K562 (cell line): ENCODE results near the gene EEFSEC. TPM values are rescaled to one million over a fixed set of nuclear protein-coding genes. Genes with fewer than 3 reads are reported as not detected.

Source experiments
- ATAC-seq: fragments of 200-7000 bp; cut with Tn5 transposase; 3 replicates; pipeline ENCODE4 v1.9.1; 2020; ENCODE audit warnings: moderate library complexity
- BruUV-seq: library from RNA; stranded (reverse); fragments of 400-500 nt; replicated peaks from 2 replicates; lab custom pipeline; 2021; lab: Mats Ljungman, UMichigan
- CTCF ChIA-PET: fragments of 300-600 bp; formaldehyde crosslinking; extraction: SDS; loops from one replicate; lab custom pipeline; 2021; ENCODE audit warnings: low intra/inter-chr PET ratio; lab: Yijun Ruan, JAX
- POLR2A ChIA-PET: fragments of 300-600, 350-650 bp; sonication (Branson Sonifier 250); formaldehyde crosslinking; extraction: SDS; loops from one replicate; lab custom pipeline; 2021; ENCODE audit warnings: antibody characterized with exemption, inconsistent platforms; lab: Yijun Ruan, JAX
- DNase-seq, 4 experiments: peaks; one replicate each; pipeline versions ENCODE4 v3.0.0 to v3.0.0-alpha.2; 2011 to 2018; ENCODE audit warnings: low spot score in 3 of 4, mixed read lengths in 3 of 4; ENCODE audit errors: extremely low read depth in 1 of 4
- FAIRE-seq: peaks from 2 replicates; lab custom pipeline; 2011; peaks lifted over from hg19 to GRCh38; lab: Jason Lieb, UNC
- H2AFZ ChIP-seq: 2 replicates; pipeline ENCODE4 v1.6.0; 2011; ENCODE audit warnings: low read depth, low read length, control low read depth, inconsistent platforms
- H3K27ac ChIP-seq: fragments of 200-600 bp; 3 replicates; pipeline ENCODE4 v1.8.0; 2011; ENCODE audit warnings: low read depth, mild to moderate bottlenecking, control low read depth, inconsistent platforms, low read length, moderate library complexity, mixed read lengths; ENCODE audit errors: extremely low read depth
- H3K27me3 ChIP-seq, 2 experiments: fragments of 300-600 bp in 1 of 2; 2 replicates in 1 of 2; 3 replicates in 1 of 2; pipeline versions ENCODE4 v1.6.0 to v1.8.0; 2011; ENCODE audit warnings: inconsistent platforms in 2 of 2, low read length in 2 of 2, mild to moderate bottlenecking in 1 of 2, mixed read lengths in 1 of 2, moderate library complexity in 1 of 2; ENCODE audit not compliant: control insufficient read depth in 2 of 2, insufficient read depth in 2 of 2
- H3K36me3 ChIP-seq: fragments of 300-600 bp; 3 replicates; pipeline ENCODE4 v1.8.0; 2011; ENCODE audit warnings: mild to moderate bottlenecking, low read length, inconsistent platforms; ENCODE audit not compliant: control insufficient read depth, insufficient read depth
- H3K4me1 ChIP-seq, 2 experiments: fragments of 200-600 bp in 1 of 2; replicated peaks in 1 of 2; 2 replicates in 1 of 2; 3 replicates in 1 of 2; pipeline versions ENCODE4 v1.5.1 to v1.8.0; 2011; ENCODE audit warnings: inconsistent platforms in 2 of 2, low read length in 2 of 2, mild to moderate bottlenecking in 1 of 2, mixed read lengths in 1 of 2, moderate library complexity in 1 of 2; ENCODE audit not compliant: control insufficient read depth in 2 of 2, insufficient read depth in 2 of 2
- H3K4me2 ChIP-seq: 2 replicates; pipeline ENCODE4 v1.6.1; 2011; ENCODE audit warnings: low read length, control low read depth, inconsistent platforms, mixed read lengths; ENCODE audit not compliant: insufficient read depth
- H3K4me3 ChIP-seq: fragments of 200-600 bp; sonication (generic), shearing (Covaris generic); 2 replicates; pipeline ENCODE4 v1.5.1; 2016; ENCODE audit warnings: control low read depth, inconsistent platforms
- H3K79me2 ChIP-seq: fragments of 200-600 bp; 3 replicates; pipeline ENCODE4 v1.8.0; 2011; ENCODE audit warnings: low read length, inconsistent platforms; ENCODE audit not compliant: control insufficient read depth, insufficient read depth
- H3K9ac ChIP-seq, 2 experiments: 2 replicates each; pipeline versions ENCODE4 v1.6.0 to v1.6.1; 2011; ENCODE audit warnings: low read depth in 2 of 2, low read length in 2 of 2, control low read depth in 1 of 2, inconsistent platforms in 1 of 2, mild to moderate bottlenecking in 1 of 2, mixed read lengths in 1 of 2; ENCODE audit not compliant: insufficient read depth in 1 of 2
- H3K9me1 ChIP-seq: one replicate; pipeline ENCODE4 v1.6.0; 2011; ENCODE audit warnings: inconsistent platforms, mild to moderate bottlenecking, low read length, moderate library complexity; ENCODE audit not compliant: control insufficient read depth, insufficient read depth
- H3K9me3 ChIP-seq: replicated peaks from 2 replicates; pipeline ENCODE4 v1.5.1; 2011; ENCODE audit warnings: low read depth, low read length, inconsistent platforms; ENCODE audit not compliant: control insufficient read depth, insufficient read depth
- H4K20me1 ChIP-seq: replicated peaks from 2 replicates; pipeline ENCODE4 v1.6.1; 2011; ENCODE audit warnings: low read length, inconsistent platforms, mixed read lengths; ENCODE audit not compliant: control insufficient read depth, insufficient read depth
- CBFA2T3 ChIP-seq: fragments of 450-650 bp; IDR thresholded peaks from 2 replicates; pipeline ENCODE4 v1.6.1; 2017
- POLR3G ChIP-seq: IDR thresholded peaks from 2 replicates; pipeline ENCODE4 v1.6.1; 2011; ENCODE audit not compliant: insufficient read length, insufficient replicate concordance; ENCODE audit errors: extremely low read depth
- TCF3 ChIP-seq: sonication (generic); formaldehyde crosslinking; IDR thresholded peaks from 2 replicates; pipeline ENCODE4 v1.4.0; 2020; ENCODE audit warnings: mild to moderate bottlenecking, missing genetic modification reagents
- TCFL5 ChIP-seq: fragments of 250-450 bp; sonication (Bioruptor Pico); conservative IDR thresholded peaks from 2 replicates; pipeline ENCODE4 v1.6.1; 2021; ENCODE audit warnings: mild to moderate bottlenecking, moderate library complexity, matching md5 sums
- WGBS: fragments of 100-300 bp; shearing (Covaris generic); methylation state at CpG from one replicate; pipeline ENCODE4 v1.1.6; 2016; ENCODE audit warnings: low coverage, mixed read lengths; ENCODE audit not compliant: insufficient coverage; ENCODE audit errors: missing lambda C conversion rate; 5-methylcytosine and 5-hydroxymethylcytosine counted together
- in situ Hi-C: fragments of 300-500 bp; cut with MboI; formaldehyde crosslinking; loops from 4 replicates; pipeline ENCODE4 v1.15.0; 2018; ENCODE audit warnings: inconsistent platforms, mixed read lengths
- intact Hi-C: fragments of 100-400 bp; cut with micrococcal nuclease; formaldehyde crosslinking; loops from 2 replicates; pipeline ENCODE4 v1.14.2; 2022
- polyA plus RNA-seq, 8 experiments: library from polyadenylated mRNA; depleted of rRNA in 4 of 8; stranded (reverse) in 5 of 8; unstranded in 3 of 8; fragments of >200 nt; fragmentation: Nextera tagmentation in 2 of 8; fragmentation: Illumina TruSeq in 1 of 8; extraction: Ambion mirVana in 2 of 8; extraction: Trizol in 1 of 8; gene quantifications; 2 replicates each; pipeline versions ENCODE4 v1.2.1 to v1.2.3, GENCODE V29; 2011 to 2014; ENCODE audit warnings: inconsistent platforms in 1 of 8, missing spikeins in 1 of 8
- total RNA-seq, 7 experiments: library from RNA; depleted of rRNA in 6 of 7; stranded (reverse); fragments of >200 nt in 6 of 7; fragmentation: Illumina TruSeq in 2 of 7; extraction: Trizol in 2 of 7; gene quantifications; 2 replicates each; pipeline versions ENCODE4 v1.2.1 to v1.2.3, GENCODE V29; 2011 to 2021; ENCODE audit warnings: low replicate concordance in 1 of 7
- TF ChIP-seq, protein P1 (sequence below), 3 experiments: fragments of 200-800 bp in 1 of 3; fragments of 250-450 bp in 1 of 3; fragments of 450-650 bp in 1 of 3; sonication (Bioruptor Pico) in 1 of 3; sonication (Bioruptor generic) in 1 of 3; formaldehyde crosslinking in 1 of 3; IDR thresholded peaks; 2 replicates each; pipeline versions ENCODE4 v1.6.1 to v1.8.0; 2016 to 2022; ENCODE audit warnings: mild to moderate bottlenecking in 2 of 3, missing genetic modification characterization in 2 of 3, missing compliant biosample characterization in 1 of 3, moderate library complexity in 1 of 3

Gene EEFSEC
- total and polyA plus RNA-seq, 9 of the 15 experiments (the other 6 are each of a cell fraction or from before 2014, with no cell fraction given) = 0.35 to 11.8 (median 7.7) TPM

DNA sequence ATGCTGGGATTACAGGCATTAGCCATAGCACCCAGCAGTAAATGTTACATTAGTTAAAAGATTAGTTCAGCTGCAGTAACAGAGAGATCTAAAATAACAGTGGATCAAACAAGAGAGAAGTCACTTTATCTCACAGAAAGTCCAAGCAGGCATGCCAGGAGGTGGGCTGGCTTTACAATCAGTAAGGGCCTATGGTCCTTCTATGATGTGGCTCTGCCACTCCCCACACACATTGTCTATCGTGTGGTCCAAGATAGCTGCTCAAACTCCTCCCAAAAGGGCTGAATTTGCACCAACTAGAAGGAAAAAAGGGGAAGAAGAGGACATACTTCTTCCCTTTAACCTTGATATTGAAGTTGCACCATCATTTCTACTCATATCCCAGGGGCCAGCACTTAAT lies 25.0 kb upstream of the EEFSEC start:
- peak; percentile 35 for FAIRE-seq
- Histone ChIP-seq H3K27me3 (no peaks in the 10 kb centered on the region), H3K9ac (no peak overlapping the region), H3K4me2 (no peak overlapping the region), H3K9me1 (no peaks in the 10 kb centered on the region), H3K9me3 (no peaks in the 10 kb centered on the region), H3K79me2 (peaks cover 4% of the 10 kb centered on the region), H2AFZ (peak overlapping the region; percentile 37; the same call in 1 of the 2 replicates), H3K27ac (no peak overlapping the region), H3K4me3 (no peak overlapping the region), H3K4me1 (peaks cover 4 to 10% of the 10 kb centered on the region in 2 experiments; a peak in 4 of 5 replicates), H4K20me1 (no peaks in the 10 kb centered on the region), H3K36me3 (no peaks in the 10 kb centered on the region)
- ChIA-PET CTCF (no interaction called here), POLR2A (interaction anchor here (0.7 kb wide), 1 partner anchor 50 kb away, joined by 3 read pairs; no protein-coding TSS in a partner anchor)
- 0% methylated on average over 1 of the region's 1 CpG for WGBS
- no peak for ATAC-seq
- intact Hi-C loops (no loop called here), in situ Hi-C loops (no loop called here)
- peak; percentile 44 for TF ChIP-seq TCF3
- TF ChIP-seq CBFA2T3 = peak; percentile 42
- TF ChIP-seq POLR3G = no peak
- TF ChIP-seq, protein P1, sequence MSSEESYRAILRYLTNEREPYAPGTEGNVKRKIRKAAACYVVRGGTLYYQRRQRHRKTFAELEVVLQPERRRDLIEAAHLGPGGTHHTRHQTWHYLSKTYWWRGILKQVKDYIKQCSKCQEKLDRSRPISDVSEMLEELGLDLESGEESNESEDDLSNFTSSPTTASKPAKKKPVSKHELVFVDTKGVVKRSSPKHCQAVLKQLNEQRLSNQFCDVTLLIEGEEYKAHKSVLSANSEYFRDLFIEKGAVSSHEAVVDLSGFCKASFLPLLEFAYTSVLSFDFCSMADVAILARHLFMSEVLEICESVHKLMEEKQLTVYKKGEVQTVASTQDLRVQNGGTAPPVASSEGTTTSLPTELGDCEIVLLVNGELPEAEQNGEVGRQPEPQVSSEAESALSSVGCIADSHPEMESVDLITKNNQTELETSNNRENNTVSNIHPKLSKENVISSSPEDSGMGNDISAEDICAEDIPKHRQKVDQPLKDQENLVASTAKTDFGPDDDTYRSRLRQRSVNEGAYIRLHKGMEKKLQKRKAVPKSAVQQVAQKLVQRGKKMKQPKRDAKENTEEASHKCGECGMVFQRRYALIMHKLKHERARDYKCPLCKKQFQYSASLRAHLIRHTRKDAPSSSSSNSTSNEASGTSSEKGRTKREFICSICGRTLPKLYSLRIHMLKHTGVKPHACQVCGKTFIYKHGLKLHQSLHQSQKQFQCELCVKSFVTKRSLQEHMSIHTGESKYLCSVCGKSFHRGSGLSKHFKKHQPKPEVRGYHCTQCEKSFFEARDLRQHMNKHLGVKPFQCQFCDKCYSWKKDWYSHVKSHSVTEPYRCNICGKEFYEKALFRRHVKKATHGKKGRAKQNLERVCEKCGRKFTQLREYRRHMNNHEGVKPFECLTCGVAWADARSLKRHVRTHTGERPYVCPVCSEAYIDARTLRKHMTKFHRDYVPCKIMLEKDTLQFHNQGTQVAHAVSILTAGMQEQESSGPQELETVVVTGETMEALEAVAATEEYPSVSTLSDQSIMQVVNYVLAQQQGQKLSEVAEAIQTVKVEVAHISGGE (CRISPR knock-in tag; IDR thresholded peaks at IDR 0.05) = peak in 1 of 3 experiments; percentile 16; a peak in 1 of 6 replicates
- no peak for TF ChIP-seq TCFL5
- no TSS peak for BruUV-seq
- peak in 1 of 4 experiments; percentile 28 for DNase-seq
